ENCODE results near the gene C10orf105.
A peak's percentile ranks its signal among the peaks of the same experiment; 100 is the strongest.

Gene C10orf105

DNA sequence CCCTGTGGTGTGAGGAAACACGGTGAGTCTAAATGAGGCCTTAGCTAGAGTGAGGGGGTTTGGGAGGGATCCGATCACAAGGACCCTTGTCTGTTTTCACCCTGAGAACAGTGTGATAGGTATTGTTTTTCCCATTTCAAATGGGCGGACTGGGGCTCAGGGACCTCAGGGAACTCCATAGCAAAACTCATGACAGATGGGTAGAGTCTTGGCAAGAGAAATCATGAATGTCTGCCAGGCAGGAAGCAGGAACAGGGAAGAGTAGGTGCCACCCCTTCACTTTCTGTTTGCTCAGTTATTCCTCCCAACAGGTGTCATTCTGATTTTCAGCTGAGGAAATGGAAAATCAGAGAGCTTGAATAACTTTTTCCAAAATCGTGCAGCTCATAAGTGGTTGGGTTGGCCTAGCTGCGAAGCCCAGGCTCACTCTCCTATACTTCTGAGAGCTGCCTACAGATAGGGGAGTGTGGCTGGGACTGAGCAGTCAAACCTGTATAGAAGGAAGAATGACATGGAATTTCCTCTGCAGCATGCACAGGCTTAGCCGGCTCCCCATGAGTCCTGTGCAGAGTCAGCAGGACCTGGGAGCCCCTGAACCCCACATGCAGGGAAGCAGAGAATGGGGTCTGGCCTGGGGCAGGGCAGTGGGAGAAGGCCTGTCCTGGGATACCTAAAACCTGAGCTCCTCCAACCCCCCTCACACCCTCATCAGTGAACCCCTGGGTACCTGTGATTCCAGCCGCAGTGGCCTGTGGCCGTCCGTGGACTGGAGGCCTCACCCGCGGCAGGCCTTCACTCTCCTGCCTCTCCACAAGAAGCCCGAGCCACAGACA lies 17.6 kb upstream of the C10orf105 start:
- DNase-seq = peak; percentile 55

DNA sequence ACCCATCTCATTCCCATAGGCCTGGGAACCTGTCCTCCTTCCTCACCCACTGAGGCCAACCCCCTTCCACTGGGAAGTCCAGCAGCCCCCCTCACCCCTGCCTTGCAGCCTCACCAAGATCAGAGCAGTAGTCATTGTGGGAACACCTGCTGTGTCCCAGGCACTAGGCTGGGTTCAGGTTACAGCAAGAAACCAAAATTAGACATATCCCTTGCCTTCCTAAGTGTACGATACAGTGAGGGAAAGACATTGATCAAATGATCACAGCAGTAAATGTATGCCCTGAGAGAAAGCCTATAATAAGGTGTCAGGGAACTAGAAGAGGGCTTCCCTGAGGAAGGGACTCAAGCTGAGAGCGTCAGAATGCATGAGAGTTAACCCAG lies 17.0 kb upstream of the C10orf105 start:
- no peak for DNase-seq

DNA sequence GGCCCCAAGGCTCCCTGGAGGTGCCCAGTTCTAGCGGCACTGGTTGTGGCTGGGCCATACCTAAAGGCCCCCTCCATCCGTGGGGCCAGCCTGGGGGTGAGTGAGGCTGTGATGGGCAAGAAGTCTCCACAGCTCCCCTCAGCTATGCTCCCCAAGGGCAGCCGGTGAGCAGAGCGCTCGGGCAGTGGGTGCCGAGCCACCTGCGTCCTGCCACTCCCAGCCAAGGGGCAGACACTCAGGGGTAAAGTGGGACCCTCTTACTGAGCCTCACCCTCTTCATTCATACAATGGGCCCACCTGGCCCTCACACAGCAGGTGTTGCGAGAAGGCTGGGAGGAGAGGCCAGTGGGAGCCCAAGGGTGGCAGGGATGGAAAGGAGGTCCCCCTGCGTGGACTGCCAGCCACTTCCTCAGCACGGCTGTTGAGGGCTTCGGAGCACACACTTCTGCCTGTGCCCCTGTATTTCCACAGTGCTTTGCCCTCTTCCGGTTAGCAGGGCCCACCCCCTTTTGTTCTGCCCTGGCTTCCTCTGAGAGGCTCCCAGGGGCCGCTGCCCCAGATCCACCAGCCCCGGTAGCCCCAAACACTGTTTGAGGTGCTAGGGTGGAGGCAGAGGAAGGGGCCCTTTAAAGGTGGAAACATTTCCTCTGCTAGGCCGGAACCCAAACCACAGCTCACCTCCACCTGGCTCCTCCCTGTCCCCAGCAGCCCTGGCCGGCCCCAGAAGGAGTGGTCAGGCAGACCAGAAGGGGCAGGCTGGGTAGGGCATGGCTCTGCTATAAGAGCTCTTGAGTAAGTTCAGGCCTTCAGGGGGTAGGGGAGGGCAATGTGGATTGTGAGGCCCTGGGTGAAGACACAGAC lies 16.4 kb upstream of the C10orf105 start:
- DNase-seq = peak; percentile 71

DNA sequence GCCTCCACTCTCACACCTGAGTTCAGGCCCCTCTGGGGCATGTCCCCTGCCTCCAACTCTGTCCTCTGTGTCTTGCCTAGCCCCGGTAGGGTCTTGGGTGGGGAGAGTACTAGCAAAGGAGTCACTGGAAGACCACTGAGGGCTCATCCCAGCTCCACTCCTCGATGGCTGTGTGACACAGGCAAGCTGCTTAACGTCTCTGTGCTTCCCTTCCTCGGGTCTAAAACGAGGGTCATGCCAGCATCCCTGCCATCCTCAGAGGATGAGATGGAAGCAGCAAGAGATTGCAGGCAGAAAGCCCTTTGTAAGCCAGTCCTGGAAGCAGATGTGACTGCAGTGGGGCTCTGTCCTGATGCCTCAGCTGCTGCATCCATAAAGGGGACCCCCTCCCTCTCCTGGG lies 15.2 kb upstream of the C10orf105 start:
- DNase-seq = no peak

DNA sequence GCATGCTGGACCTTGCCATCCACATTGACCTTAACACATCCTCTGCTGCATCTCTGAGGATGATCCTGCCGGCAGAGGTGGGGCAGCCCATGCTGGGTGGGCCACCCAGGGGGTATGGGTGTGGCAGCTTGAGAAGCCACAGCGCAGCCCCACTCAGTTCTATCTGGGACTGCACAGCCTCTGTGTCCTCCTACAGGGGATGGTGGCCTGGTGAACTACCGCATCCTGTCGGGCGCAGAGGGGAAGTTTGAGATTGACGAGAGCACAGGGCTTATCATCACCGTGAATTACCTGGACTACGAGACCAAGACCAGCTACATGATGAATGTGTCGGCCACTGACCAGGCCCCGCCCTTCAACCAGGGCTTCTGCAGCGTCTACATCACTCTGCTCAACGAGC lies 12.2 kb upstream of the C10orf105 start:
- DNase-seq = no peak

DNA sequence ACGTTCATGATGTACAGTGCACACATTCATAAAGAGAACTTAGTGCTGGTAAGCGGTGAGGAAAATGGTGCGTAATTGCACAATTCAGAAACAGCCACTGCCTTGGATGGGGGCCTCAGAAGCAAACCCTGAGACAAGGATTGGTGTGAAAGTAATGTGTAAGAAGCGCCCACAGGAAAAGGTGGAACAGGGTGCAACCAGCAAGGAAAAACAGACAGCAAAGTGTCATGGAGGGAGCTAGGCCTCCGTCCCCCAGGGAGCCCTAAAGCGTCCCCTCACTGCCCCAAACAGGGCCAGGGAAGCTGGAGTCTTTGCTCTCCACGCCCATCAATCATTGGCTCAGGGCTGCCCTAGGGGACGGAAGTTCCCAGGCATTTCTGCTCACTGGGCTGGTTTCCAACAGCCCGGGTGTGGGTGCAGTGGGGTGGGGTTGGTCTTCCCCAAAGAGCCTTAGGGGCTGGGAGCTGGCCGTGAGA lies 9.6 kb upstream of the C10orf105 start:
- no peak for DNase-seq

DNA sequence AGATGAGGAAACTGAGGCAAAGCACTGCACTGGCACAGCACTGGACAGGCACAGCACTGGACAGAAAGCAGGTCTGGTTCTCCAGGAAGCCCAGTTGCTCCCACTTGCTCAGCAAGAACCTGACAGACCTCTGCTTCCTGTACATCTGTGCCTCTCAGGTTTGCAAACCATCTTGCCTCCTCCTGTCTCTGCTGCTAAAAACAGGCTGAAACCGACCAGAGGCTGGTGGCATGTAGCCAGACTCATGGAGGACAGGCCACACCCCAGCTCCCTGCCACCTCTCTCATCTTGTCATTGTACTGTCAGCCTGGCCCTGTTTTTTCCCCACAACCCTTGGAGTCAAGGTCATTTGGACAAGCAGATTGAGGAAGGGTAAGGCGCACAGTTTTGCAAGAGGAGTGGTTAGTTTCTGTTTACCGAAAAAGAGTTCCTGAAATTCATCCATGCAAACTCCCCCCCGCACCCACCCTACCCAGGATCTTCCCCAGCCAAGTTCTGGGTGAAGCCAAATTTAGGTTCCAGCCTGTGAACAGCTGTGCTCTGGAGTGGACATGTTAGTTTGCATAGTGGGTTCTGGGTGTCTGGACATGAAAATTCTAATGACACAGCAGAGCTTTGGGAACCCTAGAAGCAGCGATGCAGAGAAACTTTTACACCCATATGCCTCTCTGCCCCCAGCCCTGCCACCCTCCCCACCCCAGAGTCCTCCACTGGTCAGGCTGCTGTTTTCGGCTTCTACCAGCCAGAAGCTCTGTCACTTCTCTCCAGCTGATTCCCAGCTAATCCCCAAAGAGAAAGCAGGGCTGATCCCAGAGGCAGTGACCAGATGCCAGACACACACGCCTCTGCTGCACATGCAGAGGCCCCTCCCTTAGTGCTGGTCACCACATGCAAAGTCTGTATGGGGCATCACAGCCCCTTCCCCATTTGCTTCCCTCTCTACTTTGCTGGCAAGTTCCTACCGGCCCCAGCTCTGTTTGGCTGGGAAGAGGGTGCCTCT lies 8.5 kb upstream of the C10orf105 start:
- DNase-seq = peak; percentile 73

DNA sequence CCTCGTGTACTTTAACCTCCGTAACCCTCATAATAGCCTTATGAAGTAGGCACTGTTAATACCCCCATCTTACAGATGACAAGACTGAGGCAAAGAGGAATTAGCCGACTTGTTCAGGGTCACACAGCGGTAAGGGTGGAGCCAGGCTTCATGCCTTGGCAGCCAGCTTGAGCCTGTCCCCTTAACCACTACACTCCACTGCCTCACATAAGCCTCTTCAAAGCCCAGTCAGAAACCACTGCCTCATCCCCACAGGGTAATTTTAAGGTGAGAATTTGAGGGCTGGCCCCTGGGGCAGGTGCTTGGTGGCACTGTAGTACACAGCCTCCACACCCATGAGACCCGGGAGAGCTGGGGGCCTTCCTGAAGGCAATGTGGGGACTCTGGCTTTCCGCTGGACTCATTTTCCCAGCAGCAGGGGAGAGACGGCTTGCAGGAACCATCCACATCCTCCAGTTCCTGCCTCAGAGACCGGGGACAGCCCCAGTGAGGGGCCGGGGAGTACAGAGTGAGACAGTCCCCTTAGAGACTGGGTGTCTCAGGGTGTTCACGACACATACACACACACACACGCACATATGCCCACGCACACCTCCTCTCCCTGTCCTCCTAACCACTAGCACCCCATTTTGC lies 7.6 kb upstream of the C10orf105 start:
- DNase-seq = peak; percentile 75

DNA sequence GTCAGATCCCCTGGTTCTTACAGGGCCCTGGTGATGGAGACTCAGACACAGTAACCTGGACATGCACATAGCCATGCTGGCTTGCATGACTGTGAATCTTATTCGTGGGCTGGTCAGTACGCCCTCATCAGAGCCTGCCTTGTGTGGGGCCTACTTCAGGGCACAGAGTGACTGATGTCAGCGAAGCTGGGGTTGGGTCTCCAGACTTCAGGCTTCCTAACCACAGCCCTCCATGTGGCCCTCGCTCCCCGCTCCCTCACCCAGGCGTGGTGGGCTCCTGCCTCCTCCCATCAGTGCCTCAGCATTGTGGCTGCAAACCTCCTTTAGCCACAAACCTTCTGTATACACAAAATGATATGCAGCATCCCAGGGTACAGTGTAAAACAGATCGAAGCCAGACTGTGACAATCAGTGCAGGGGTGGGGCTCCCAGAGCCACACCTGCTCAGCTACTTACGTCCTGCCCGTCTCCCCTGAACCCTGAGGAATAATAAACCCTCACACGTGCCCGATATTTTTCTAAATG lies 7.1 kb upstream of the C10orf105 start:
- peak; percentile 73 for DNase-seq

DNA sequence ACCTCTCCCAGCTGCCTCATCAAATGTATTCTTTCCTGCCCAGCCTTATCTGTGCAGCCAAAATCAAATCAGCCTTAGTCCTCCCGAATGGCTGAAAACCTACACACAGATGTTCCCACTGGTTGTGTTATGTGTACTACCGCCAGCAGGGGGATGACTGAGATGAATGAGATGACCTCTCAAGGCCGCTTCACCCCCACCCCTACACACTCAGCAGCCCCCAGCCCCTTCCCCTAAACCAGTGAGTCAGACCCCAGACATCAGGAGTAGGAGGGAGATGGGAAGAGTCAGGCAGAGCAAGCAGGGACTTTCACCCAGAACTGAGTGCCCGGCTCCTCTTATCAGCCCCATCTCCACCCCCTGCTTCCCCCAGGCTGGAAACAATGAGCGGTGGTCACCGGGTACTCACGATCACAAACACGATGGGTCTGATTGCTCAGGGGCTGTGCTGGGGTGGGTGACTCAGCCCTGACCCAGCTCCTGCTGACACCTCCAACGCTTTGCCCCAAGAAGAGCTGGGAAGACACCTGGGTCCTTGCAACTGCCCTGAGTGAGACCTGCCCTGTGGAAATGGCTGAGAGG lies 6.5 kb upstream of the C10orf105 start:
- peak; percentile 89 for DNase-seq

DNA sequence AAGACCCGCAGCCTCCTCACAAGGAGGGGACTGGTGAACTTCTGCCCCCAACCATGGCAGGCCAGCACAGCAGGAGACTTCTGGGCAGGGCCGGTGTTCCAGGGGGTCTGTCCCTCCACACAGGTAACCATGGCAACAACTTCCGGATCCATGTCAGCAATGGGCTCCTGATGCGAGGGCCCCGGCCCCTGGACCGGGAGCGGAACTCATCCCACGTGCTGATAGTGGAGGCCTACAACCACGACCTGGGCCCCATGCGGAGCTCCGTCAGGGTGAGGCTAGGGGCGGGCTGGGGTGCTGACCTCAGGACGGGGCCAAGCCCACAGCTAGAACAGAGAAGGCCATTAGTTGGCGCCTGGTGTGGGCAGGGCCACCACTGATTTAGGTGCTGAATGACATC lies 5.7 kb upstream of the C10orf105 start:
- no peak for DNase-seq

DNA sequence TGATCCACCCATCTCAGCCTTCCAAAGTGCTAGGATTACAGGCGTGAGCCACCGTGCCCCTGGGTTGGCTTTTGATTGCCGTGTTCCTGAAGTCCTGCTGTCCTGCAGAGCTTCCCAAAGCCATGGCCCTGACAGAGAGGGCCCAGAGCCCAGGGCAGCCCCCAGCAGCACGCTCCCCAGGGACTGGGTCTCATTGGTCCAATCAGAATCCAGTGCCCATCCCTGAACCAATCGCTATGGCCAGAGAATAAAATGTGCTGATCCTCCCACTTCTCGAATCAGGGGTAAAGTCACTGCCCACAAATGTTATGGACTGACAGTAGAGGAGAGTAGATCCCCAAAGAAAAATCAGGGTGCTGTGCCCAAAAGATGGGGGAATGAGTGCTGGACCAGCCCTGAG lies 5.0 kb upstream of the C10orf105 start:
- DNase-seq = no peak

DNA sequence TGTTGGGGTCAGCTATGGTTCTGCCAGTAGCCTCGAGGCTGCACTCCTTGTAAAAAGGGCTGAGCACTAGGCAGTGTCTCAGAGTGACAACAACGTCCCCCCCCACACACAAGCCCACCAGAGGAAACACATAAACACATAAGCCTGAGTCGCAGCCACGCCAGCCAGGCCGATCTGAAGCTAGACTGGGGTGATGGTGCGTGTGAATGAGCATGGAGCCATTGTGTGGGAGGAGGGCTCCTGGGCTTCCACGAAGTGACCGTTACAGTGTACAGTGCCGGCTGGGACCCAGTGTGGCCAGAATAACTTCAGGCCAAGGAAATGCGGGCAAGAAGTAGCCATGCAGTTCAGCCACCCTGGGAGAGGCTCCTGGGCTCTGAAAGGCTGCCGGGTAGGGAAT lies 3.7 kb upstream of the C10orf105 start:
- no peak for DNase-seq

DNA sequence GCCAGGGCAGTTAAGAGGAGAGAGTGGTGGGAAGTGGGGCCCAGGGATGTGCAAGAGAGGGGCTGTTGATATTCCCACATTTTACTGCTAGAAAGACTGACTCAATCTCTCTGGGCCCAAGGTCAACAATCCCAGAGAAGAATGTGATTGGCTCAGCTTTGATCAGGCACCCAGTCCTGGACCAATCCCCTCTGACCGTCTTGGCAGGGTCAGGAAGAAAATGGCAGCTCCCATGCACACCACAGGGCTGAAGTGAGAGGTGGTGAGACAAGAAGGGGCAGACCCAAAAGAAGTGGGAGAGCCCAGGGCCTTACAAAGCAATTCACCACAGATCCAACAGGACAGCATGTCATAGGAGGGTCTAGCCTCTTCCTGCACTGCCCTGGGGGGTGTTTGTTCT lies 3.3 kb upstream of the C10orf105 start:
- no peak for DNase-seq

DNA sequence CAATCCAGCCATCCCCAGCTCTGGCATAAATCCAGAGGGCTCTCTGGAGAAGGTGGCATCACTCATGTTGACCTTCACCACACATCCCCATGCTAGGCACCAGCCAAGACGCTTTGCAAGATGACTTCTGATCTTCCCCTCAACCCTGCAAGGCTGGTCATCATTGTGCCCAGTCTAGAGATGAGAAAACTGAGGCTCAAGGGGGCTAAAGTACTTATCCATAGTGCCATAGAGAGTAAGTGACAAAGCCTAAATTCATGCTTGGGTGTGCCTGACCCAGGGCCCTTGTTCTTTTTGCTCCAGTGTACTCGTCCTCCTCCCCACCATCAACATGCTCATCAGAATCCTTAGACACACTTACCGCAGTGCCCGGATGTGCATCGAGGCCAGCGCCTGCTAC lies 1.7 kb upstream of the C10orf105 start:
- no peak for DNase-seq

DNA sequence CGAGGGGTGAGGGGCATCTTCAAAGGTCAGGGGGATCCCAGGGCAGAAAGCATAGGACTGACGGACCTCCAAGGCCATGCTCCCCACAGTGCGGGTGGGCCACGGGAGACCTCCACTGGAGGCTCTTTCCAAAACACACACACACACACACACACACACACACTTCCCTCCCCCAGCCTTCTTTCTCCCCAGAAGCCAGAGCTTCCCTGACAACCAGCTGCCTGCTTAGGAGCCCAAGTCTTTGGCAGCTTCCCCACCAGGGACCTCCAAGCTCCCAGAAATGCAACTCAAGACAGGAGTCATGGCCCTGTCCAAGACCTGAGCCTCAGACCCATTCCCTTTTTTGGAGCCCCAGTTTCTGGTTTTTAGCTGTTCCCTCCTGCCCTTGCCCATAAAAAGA lies 710 bp upstream of the C10orf105 start:
- DNase-seq = no peak

DNA sequence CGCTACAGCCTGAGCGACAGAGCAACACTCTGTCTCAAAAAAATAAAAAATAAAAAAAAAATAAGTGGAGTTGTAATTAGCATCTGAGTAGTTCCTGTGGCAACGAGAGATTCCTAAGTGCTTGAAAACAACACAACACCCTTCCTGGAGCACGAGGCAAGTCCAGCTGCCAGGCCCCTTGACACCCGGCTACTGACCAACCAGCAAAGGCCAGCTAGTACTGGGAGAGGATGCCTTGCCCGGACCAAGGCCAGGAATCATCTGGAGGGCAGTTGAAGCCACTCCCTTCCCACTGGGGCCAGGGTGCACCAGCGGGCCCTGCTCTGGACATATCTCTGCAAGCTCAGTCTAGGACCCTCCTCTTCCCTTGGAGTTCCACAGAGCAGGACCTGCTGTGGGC lies 536 bp downstream of the C10orf105 start:
- no peak for DNase-seq

DNA sequence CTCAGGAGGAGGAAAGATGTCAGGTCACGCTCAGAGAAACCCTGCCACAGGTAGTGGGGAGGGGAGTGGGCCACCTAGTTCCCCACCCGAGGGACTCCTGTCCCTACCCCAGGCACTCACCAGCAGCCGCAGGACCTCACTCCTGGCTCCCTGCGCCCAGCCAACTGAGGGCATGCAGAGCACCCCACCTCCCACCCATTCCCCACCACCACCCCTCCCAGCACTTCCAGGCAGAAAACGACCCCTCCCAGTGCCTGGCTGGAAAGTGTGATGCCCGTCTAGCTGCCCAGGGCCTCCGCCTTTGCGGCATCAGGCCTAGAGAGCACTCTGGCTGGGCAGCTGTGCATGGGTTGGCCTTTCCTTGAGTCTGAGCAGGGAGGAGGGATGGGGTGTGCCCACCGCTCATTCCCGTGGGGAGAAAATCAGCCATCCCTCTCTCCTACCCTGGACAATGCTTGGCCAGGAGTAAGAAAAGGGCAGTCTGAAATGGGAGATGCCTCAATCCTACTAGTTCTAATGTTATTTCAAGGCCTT lies 1.3 kb downstream of the C10orf105 start:
- DNase-seq = no peak

DNA sequence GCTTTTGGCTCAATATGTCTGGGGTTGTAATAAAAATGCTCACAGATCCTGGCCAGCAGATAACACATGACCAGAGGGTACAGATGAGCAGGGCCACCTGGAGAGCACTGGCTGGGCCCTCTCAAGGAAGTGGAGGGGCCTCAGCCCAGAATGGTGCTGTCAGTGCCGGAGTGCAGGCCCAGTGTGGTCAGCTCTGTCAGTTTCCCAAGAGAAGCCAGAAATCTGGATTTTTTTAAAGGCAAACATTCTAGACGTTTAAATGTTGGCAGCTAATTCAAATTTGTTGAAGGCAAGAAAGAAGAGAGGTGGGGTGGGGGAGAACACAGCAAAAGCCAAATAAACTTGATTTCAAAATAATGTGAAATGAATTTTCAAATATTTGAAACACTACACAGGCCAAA lies 2.0 kb downstream of the C10orf105 start:
- no peak for DNase-seq

DNA sequence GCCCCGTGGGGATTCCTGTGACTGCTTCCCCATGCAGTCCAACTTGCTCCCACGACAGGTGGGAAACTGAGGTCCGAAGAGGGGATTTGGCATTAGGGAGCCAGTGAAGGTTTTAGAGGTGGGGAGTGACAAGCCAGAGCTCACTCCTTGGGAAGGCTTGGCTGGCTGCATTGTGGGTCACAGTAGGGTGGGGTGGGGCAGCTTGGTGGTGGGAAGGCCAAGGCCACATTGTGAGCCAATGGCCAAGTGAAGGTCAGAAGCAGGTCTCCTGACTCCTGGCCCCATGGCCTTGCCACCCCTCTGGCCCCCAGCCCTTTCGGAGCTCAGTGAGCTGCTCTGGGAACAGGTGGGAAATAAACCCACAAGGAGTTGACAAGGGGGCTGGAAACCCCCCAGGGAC lies 2.5 kb downstream of the C10orf105 start:
- no peak for DNase-seq

DNA sequence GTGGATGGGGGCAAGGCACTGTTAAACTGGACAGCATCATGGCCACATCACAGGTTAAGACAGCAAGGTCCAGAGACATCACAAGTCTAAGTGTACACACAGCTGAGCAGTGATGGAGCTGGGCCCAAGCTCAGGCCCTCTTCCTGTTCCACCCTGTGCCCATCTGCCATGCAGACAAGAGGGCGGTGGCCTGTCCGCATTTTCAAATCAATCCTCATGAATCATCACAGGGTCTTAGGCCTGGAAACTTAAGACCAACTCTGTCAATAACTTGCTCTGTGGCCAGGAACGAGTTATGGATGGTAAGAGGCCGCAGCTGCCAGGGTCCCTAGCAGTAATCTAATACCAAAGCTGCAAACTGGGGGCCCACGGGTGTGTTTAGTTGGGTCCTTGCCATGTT lies 3.2 kb downstream of the C10orf105 start:
- DNase-seq = no peak
